NCI-H2196 (cell line): ENCODE data around the gene VIPAS39.
"Not testable (repeated sequence)": the region's sequence is repeated elsewhere in the genome, so short reads cannot be mapped to it uniquely, and the experiment has no call there.

Experiments
- DNase-seq: peaks from one replicate; lab custom pipeline; 2025; ENCODE audit not compliant: unreplicated experiment; lab: John Stamatoyannopoulos, UW

Gene VIPAS39

GRCh38 chr14:77470224-77470870, 12.9 kb upstream of the VIPAS39 start:
- no peak for DNase-seq

GRCh38 chr14:77469539-77469938, 12.1 kb upstream of the VIPAS39 start:
- no peak for DNase-seq

- no peak for DNase-seq
Observed at GRCh38 chr14:77469067-77469505, 11.7 kb upstream of the VIPAS39 start.

- no peak for DNase-seq
Observed at GRCh38 chr14:77467801-77468200, 10.4 kb upstream of the VIPAS39 start.

GRCh38 chr14:77459072-77459723, 1.8 kb upstream of the VIPAS39 start:
- DNase-seq: peak; percentile 74

GRCh38 chr14:77458249-77458950, 999 bp upstream of the VIPAS39 start:
- DNase-seq: no peak

- no peak for DNase-seq
Observed at GRCh38 chr14:77457115-77457521, 283 bp downstream of the VIPAS39 start.

GRCh38 chr14:77455966-77456640, 1.3 kb downstream of the VIPAS39 start:
- DNase-seq: no peak

- DNase-seq: no peak
Observed at GRCh38 chr14:77442196-77442595, 15.2 kb downstream of the VIPAS39 start.

- DNase-seq: no peak
Observed at GRCh38 chr14:77439861-77440260, 17.5 kb downstream of the VIPAS39 start.

- no peak for DNase-seq
Observed at GRCh38 chr14:77438596-77438995, 18.8 kb downstream of the VIPAS39 start.

GRCh38 chr14:77436042-77436441, 21.4 kb downstream of the VIPAS39 start:
- DNase-seq: no peak

- no peak for DNase-seq
Observed at GRCh38 chr14:77426396-77426795, 31.0 kb downstream of the VIPAS39 start.

- DNase-seq: no peak
Observed at GRCh38 chr14:77424862-77425261, 32.5 kb downstream of the VIPAS39 start.

- DNase-seq: no peak
Observed at GRCh38 chr14:77423423-77423822, 34.0 kb downstream of the VIPAS39 start, which contains the start of gene NOXRED1. Gene NOXRED1, minus strand, starts transcription at chr14:77423523. Its CDS starts 634 bp downstream, at chr14:77422889.

GRCh38 chr14:77421201-77421600, 36.2 kb downstream of the VIPAS39 start:
- DNase-seq: no peak

GRCh38 chr14:77416836-77417235, 40.6 kb downstream of the VIPAS39 start:
- no peak for DNase-seq

GRCh38 chr14:77416098-77416497, 41.3 kb downstream of the VIPAS39 start:
- not testable (repeated sequence) for DNase-seq

GRCh38 chr14:77415403-77416030, 41.9 kb downstream of the VIPAS39 start:
- not testable (repeated sequence) for DNase-seq

- no peak for DNase-seq
Observed at GRCh38 chr14:77409131-77409533, 48.3 kb downstream of the VIPAS39 start.

GRCh38 chr14:77407158-77407557, 50.2 kb downstream of the VIPAS39 start:
- DNase-seq: no peak
